ENCODE data around the gene LIPE.

The LIPE gene

GRCh38 chr19:42411581-42412178 is 15.5 kb downstream of the LIPE start:
- TF ChIP-seq, protein P1, sequence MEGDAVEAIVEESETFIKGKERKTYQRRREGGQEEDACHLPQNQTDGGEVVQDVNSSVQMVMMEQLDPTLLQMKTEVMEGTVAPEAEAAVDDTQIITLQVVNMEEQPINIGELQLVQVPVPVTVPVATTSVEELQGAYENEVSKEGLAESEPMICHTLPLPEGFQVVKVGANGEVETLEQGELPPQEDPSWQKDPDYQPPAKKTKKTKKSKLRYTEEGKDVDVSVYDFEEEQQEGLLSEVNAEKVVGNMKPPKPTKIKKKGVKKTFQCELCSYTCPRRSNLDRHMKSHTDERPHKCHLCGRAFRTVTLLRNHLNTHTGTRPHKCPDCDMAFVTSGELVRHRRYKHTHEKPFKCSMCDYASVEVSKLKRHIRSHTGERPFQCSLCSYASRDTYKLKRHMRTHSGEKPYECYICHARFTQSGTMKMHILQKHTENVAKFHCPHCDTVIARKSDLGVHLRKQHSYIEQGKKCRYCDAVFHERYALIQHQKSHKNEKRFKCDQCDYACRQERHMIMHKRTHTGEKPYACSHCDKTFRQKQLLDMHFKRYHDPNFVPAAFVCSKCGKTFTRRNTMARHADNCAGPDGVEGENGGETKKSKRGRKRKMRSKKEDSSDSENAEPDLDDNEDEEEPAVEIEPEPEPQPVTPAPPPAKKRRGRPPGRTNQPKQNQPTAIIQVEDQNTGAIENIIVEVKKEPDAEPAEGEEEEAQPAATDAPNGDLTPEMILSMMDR (IDR thresholded peaks at IDR 0.05; ENCODE audit: low read depth, low read length): no peak
- no peak overlapping the region for H3K4me3 ChIP-seq (ENCODE audit: low read depth, low read length)

DNA sequence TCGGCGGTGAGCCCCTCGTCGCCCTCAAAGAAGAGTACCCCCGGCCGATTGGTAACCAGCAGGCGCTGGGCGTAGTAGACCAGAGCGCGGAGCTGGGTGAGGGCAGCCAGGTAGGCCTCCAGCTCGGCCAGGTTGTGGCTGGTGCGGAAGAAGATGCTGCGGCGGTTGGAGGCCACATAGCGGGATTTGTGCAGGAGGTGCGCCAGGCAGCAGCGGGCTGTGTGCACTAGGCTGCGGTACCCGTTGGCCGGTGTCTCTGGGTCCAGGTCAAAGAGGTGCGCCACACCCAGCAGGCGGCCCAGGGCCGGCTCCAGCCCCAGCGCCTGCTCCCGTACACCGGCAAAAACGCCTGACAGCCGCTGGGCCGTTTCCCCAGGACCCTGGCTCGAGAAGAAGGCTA is 16.8 kb downstream of the LIPE start:
- H3K4me3 ChIP-seq (ENCODE audit: low read depth, low read length): no peak overlapping the region
- TF ChIP-seq, protein P1 (IDR thresholded peaks at IDR 0.05; ENCODE audit: low read depth, low read length): no peak

GRCh38 chr19:42409477-42409876 is 17.7 kb downstream of the LIPE start:
- TF ChIP-seq, protein P1 (IDR thresholded peaks at IDR 0.05; ENCODE audit: low read depth, low read length): no peak
- no peak overlapping the region for H3K4me3 ChIP-seq (ENCODE audit: low read depth, low read length)

- TF ChIP-seq, protein P1 (IDR thresholded peaks at IDR 0.05; ENCODE audit: low read depth, low read length): no peak
- no peak overlapping the region for H3K4me3 ChIP-seq (ENCODE audit: low read depth, low read length)
Observed at GRCh38 chr19:42407816-42408175, 19.4 kb downstream of the LIPE start.

DNA sequence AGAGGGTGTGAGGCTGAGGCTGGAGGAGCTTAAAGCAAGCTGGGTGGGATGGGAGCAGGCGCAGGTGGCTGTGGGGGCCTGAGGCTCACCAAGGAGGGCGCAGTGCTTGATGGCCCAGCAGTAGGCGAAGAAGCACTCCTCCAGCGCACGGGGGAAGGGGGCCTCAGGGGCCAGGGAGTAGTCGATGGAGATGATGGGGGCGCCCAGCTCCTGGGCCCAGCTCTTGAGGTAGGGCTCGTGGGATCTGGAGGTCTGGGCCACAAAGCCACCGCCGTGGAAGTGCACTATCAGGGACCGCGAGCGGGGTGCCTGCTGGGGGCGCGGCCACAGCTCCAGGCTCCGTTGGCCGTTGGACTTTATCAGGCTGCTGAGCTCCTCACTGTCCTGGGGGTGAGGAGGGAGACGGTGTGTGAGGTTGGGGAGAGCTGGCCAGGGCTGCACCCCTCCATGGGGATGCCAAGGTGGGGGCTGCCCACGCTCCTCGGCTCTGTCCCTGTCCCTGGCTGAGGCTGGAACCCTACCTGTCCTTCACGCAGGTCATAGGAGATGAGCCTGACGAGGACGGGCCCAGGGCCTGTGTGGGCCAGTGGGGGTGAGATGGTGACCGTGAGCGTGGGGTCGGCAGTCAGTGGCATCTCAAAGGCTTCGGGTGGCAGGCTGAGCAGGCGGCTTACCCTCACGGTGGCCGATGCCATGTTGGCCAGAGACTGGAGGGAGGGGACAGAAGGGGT is 19.9 kb downstream of the LIPE start:
- TF ChIP-seq, protein P1 (IDR thresholded peaks at IDR 0.05; ENCODE audit: low read depth, low read length): no peak
- H3K4me3 ChIP-seq (ENCODE audit: low read depth, low read length): no peak overlapping the region

DNA sequence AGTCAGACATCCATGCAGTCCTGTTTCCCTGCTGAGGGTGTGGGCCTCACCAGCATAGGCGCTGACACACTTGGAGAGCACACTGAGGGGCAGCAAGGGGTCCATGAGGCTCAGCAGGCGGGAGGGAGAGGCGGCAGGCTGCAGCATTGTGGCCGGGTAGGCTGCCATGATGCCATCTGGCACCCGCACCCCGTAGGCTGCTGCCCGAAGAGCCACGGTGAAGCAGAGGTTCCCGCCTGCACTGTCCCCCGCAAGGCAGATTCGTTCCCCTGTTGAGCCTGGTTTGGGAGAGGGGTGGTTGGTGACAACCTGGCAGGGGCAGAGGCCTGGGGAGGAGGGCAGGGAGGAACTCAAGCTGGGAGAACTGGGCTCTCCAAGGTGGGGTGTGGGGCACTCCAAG is 21.1 kb downstream of the LIPE start:
- TF ChIP-seq, protein P1 (IDR thresholded peaks at IDR 0.05; ENCODE audit: low read depth, low read length): no peak

GRCh38 chr19:42403586-42403985 is 23.6 kb downstream of the LIPE start:
- TF ChIP-seq, protein P1 (IDR thresholded peaks at IDR 0.05; ENCODE audit: low read depth, low read length): no peak
- no peak overlapping the region for H3K4me3 ChIP-seq (ENCODE audit: low read depth, low read length)

More for the DNA sequence above, 21.1 kb downstream of the LIPE start:
- H3K4me3 ChIP-seq (ENCODE audit: low read depth, low read length): no peak overlapping the region
